Stimulated activated CD8-positive, alpha-beta memory T cell treated with anti-CD3 and anti-CD28 coated beads, Interleukin-4, amount 100 ng/mL, for 1 hour (primary cell): ENCODE data around the gene ST6GALNAC6.
"Not testable (repeated sequence)": the region's sequence is repeated elsewhere in the genome, so short reads cannot be mapped to it uniquely, and the experiment has no call there.

Experiments
- DNase-seq, 2 donors: peaks; one replicate each; pipeline ENCODE4 v3.0.0-alpha.2; 2020; ENCODE audit warnings: low read depth in 2 of 2, low spot score in 1 of 2

ST6GALNAC6 gene

GRCh38 chr9:127874301-127875221, 24.8 kb downstream of the ST6GALNAC6 start:
- no peak for DNase-seq

GRCh38 chr9:127873886-127874285, 25.5 kb downstream of the ST6GALNAC6 start:
- DNase-seq: no peak

- DNase-seq: no peak
Measured at GRCh38 chr9:127873223-127873691, 26.1 kb downstream of the ST6GALNAC6 start.

GRCh38 chr9:127872369-127873222, 26.8 kb downstream of the ST6GALNAC6 start:
- no peak for DNase-seq

GRCh38 chr9:127871531-127871930, 27.9 kb downstream of the ST6GALNAC6 start:
- no peak for DNase-seq

- no peak for DNase-seq
Measured at GRCh38 chr9:127870887-127871286, 28.5 kb downstream of the ST6GALNAC6 start.

GRCh38 chr9:127870153-127870491, 29.3 kb downstream of the ST6GALNAC6 start:
- DNase-seq: not testable (repeated sequence)

- peak; percentile 46 to 64 for DNase-seq
Measured at GRCh38 chr9:127869310-127870152, 29.9 kb downstream of the ST6GALNAC6 start.

- DNase-seq: no peak
Measured at GRCh38 chr9:127868278-127868902, 31.0 kb downstream of the ST6GALNAC6 start.

- no peak for DNase-seq
Measured at GRCh38 chr9:127867356-127868277, 31.8 kb downstream of the ST6GALNAC6 start.

- no peak for DNase-seq
Measured at GRCh38 chr9:127866535-127866934, 32.9 kb downstream of the ST6GALNAC6 start.

- no peak for DNase-seq
Measured at GRCh38 chr9:127865645-127866464, 33.5 kb downstream of the ST6GALNAC6 start.

GRCh38 chr9:127863191-127863621, 36.2 kb downstream of the ST6GALNAC6 start:
- DNase-seq: no peak

- DNase-seq: peak; percentile 24 to 25
Measured at GRCh38 chr9:127862075-127863011, 37.1 kb downstream of the ST6GALNAC6 start.

- no peak for DNase-seq
Measured at GRCh38 chr9:127860779-127861178, 38.6 kb downstream of the ST6GALNAC6 start.

GRCh38 chr9:127860260-127860659, 39.1 kb downstream of the ST6GALNAC6 start:
- no peak for DNase-seq

GRCh38 chr9:127858041-127858512, 41.3 kb downstream of the ST6GALNAC6 start:
- no peak for DNase-seq
